Right lobe of liver (tissue), 4 donors: Measurements from ENCODE around the gene CLASP2.

ENCODE experiments used
- CTCF ChIP-seq, 4 donors: fragments of 200-600 bp in 3 of 4; fragments of 450-650 bp in 1 of 4; IDR thresholded peaks; one replicate each; pipeline versions ENCODE4 v1.5.1 to v1.8.0; 2016 to 2022; ENCODE audit warnings: antibody characterized with exemption in 4 of 4, mild to moderate bottlenecking in 2 of 4
- POLR2A ChIP-seq: fragments of 450-650 bp; IDR thresholded peaks from one replicate; pipeline ENCODE4 v1.6.1; 2017; ENCODE audit warnings: antibody characterized with exemption, mild to moderate bottlenecking
- donor health status: DM: no; HTN: no; CAD: no.
- donor health status: DM: no; HTN: no; CAD: no.
- donor health status: DM: no; HTN: yes; CAD: no.

- TF ChIP-seq POLR2A = no peak
- no peak for TF ChIP-seq CTCF (IDR thresholded peaks at IDR 0.05)
Measured at GRCh38 chr3:33592999-33593398, 125.1 kb downstream of the CLASP2 start.
